Neural progenitor cell (in vitro differentiated cells): ENCODE results near the gene TRPM3.

Source experiments
- CTCF ChIP-seq: fragments of 200-600 bp; sonication (generic); IDR thresholded peaks from 2 replicates; pipeline ENCODE4 v1.5.1; 2017; ENCODE audit warnings: antibody characterized with exemption, mild to moderate bottlenecking
- EZH2 ChIP-seq: fragments of 200-600 bp; sonication (generic); IDR thresholded peaks from 2 replicates; pipeline ENCODE4 v1.6.1; 2017; ENCODE audit warnings: antibody characterized with exemption, mild to moderate bottlenecking, moderate library complexity
- EZH2phosphoT487 ChIP-seq: fragments of 200-600 bp; sonication (generic); IDR thresholded peaks from 2 replicates; pipeline ENCODE4 v1.6.1; 2017; ENCODE audit warnings: antibody characterized with exemption

- no peak for TF ChIP-seq CTCF
- TF ChIP-seq EZH2phosphoT487, result no peak
- TF ChIP-seq EZH2, result no peak
These were observed 83.9 kb downstream of the TRPM3 start for GRCh38 chr9:71037521-71037920.
